Measurements from ENCODE around the gene CARD19. TPM values are rescaled to one million over a fixed set of nuclear protein-coding genes. Genes with fewer than 3 reads are reported as not detected.
A peak's percentile ranks its signal among the peaks of the same experiment; 100 is the strongest.

CARD19 gene
- total RNA-seq, 4 donors from 2014 or later: 23.7 to 71.4 (median 40.9) TPM

DNA sequence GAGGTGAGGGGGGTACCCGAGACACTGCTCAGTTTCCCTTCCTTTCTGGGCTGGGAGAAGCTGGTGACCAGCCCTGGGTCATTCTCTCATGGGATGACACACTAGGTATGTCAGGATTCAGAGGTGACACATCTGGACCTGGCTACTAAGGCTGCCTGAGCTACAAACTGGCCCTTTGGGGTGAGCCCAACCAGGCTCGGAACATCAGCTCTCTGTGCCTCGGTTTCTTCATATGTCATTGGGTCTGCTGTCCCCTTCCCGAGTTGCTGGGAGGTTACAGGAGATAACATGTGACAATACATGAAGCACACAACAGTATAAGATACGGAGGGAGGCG lies 11.8 kb downstream of the CARD19 start:
- Histone ChIP-seq H3K4me1 (no peaks in the 10 kb centered on the region), H3K27me3 (no peaks in the 10 kb centered on the region), H3K36me3 (no peaks in the 10 kb centered on the region), H3K4me3 (no peak overlapping the region), H3K9me3 (peaks cover 0 to 10% of the 10 kb centered on the region in 2 donors), H3K27ac (no peak overlapping the region)
- no peak for TF ChIP-seq POLR2A (IDR thresholded peaks at IDR 0.05)
- TF ChIP-seq, protein P1, sequence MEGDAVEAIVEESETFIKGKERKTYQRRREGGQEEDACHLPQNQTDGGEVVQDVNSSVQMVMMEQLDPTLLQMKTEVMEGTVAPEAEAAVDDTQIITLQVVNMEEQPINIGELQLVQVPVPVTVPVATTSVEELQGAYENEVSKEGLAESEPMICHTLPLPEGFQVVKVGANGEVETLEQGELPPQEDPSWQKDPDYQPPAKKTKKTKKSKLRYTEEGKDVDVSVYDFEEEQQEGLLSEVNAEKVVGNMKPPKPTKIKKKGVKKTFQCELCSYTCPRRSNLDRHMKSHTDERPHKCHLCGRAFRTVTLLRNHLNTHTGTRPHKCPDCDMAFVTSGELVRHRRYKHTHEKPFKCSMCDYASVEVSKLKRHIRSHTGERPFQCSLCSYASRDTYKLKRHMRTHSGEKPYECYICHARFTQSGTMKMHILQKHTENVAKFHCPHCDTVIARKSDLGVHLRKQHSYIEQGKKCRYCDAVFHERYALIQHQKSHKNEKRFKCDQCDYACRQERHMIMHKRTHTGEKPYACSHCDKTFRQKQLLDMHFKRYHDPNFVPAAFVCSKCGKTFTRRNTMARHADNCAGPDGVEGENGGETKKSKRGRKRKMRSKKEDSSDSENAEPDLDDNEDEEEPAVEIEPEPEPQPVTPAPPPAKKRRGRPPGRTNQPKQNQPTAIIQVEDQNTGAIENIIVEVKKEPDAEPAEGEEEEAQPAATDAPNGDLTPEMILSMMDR (IDR thresholded peaks at IDR 0.05): no peak
- peak; percentile 0 to 9 for DNase-seq
- intact Hi-C loops (cut with DNase I; ENCODE audit: low total_unique reads): no loop called here

DNA sequence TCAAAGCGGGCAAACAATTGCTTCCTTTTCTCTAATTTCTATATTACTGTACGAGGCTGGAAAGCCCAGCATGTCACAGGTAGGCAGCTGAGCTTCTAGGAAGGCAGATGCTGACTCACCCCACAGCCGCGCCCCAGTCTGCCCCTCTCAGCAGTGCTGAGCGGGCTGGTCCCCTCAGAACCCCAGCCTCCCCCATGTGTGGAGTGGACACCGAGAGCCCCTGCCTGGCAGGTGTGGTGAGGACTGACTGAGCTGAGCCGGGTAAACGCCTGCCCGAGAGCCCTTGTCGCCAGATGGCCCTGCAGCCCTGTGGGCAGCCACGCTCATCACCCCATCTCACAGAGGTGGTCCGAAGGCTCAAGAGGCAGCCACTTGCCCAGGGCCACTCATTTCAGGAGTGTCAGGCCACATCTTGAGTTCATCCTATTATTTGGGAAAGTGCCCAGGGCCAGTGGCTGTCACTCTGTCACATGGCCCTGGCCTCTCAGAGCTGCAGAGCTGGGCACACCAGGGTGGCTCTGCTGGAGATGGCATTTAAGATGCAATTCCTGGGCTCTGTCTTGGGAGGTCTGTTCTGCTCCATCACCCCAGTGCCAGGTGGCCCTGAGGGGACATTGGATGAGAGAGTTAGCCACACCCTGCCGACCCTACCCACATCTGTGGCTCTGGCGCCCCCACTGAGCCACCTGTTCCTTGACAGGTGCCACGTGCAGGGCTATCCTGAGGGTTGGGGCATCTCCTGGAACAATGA lies 12.4 kb downstream of the CARD19 start:
- H3K27ac ChIP-seq: no peak overlapping the region
- no peaks in the 10 kb centered on the region for H3K27me3 ChIP-seq
- H3K4me3 ChIP-seq: no peak overlapping the region
- DNase-seq: peak; percentile 15
- no peaks in the 10 kb centered on the region for H3K4me1 ChIP-seq
- intact Hi-C loops (cut with DNase I; ENCODE audit: low total_unique reads): no loop called here
- H3K36me3 ChIP-seq: no peaks in the 10 kb centered on the region
- peaks cover 0 to 10% of the 10 kb centered on the region in 2 donors for H3K9me3 ChIP-seq
- TF ChIP-seq, protein P1 (IDR thresholded peaks at IDR 0.05): no peak
- no peak for TF ChIP-seq POLR2A (IDR thresholded peaks at IDR 0.05)

DNA sequence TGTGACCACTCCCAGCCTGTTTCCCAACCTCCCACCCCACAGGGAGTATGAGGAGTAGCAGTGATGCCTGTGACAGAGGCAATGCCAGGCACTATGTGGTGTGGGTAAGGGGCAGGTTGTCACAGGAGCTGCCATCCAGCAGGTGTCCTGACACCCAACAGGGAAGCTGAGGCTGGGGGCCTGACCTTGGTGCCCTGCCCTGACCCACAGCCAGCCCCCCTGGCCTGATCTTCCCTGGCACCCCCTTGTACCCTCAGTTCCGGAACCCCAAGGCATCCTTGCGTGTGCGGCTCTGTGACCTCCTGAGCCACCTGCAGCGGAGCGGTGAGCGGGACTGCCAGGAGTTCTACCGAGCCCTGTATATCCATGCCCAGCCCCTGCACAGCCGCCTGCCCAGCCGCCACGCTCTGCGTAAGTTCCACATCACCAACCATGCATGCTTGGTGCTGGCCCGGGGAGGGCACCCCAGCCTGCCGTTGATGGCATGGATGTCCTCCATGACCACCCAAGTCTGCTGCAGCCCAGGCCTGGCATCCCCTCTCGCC lies 14.4 kb downstream of the CARD19 start:
- peak; percentile 13 to 14 for DNase-seq
- Histone ChIP-seq H3K9me3 (no peaks in the 10 kb centered on the region), H3K4me3 (no peak overlapping the region), H3K36me3 (no peaks in the 10 kb centered on the region), H3K27me3 (no peaks in the 10 kb centered on the region), H3K27ac (no peak overlapping the region), H3K4me1 (no peaks in the 10 kb centered on the region)
- TF ChIP-seq POLR2A (IDR thresholded peaks at IDR 0.05): no peak
- TF ChIP-seq, protein P1 (IDR thresholded peaks at IDR 0.05): no peak
- intact Hi-C loops (cut with DNase I; ENCODE audit: low total_unique reads): no loop called here

DNA sequence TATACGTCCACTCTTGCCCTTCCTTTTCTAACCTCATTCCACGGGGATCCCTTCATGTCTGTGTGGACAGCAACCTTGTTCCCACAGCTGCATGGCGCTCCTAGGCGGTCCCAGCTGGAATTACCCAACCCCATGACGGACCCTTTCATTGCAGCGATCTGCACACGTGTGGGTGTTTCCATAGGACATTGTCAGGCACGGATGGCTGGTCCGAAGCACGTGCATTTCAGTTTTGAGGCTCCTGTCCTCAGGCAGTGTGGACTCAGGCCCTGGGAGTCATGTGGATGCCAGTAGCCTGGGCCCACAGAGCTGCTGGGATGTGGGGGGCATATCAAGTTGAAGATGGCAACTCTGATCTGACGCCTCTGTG lies 15.0 kb downstream of the CARD19 start:
- TF ChIP-seq, protein P1 (IDR thresholded peaks at IDR 0.05): no peak
- no peak for TF ChIP-seq POLR2A (IDR thresholded peaks at IDR 0.05)

DNA sequence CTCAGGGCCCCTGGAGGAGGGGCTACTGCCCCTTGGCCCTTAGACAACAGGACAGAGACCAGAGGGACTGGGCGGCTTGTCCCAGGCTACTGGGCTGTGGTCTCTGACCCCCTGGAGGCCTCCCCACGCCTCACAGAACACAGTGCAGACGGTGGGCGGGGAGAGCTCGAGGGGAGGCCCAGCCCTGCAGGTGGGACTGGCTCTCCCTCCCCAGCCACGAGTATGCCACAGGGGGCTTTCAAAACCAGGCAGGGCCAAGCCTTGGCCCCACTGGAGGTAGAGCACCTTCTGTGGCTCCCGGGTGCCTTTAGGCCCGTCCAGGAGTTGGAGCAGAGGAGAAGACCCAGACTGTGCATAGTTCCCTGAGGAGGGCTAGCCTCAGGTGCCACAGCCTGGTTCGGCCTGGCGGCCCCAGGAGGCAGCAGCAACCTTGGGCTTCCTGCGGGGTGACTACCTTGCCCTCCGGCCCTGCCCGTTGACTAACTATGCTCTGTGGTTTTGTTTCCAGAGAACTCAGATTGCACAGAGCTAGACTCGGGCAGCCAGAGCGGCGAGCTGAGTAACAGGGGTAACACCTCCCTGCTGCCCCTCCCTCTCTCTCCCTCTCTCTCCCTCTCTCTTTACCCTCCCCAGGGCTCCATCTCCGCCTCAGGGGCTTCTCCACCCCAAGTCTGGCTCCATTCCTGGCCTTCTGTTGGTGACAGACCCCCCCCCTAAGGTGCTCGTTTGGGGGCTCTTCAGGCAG lies 15.5 kb downstream of the CARD19 start:
- Histone ChIP-seq H3K27me3 (no peaks in the 10 kb centered on the region), H3K27ac (no peak overlapping the region), H3K4me3 (no peak overlapping the region), H3K36me3 (no peaks in the 10 kb centered on the region), H3K9me3 (no peaks in the 10 kb centered on the region), H3K4me1 (no peaks in the 10 kb centered on the region)
- no peak for TF ChIP-seq POLR2A (IDR thresholded peaks at IDR 0.05)
- TF ChIP-seq, protein P1 (IDR thresholded peaks at IDR 0.05): no peak
- intact Hi-C loops (cut with DNase I; ENCODE audit: low total_unique reads): no loop called here
- DNase-seq: peak; percentile 12

More for the DNA sequence above, 15.0 kb downstream of the CARD19 start:
- H3K27ac ChIP-seq: no peak overlapping the region
- intact Hi-C loops (cut with DNase I; ENCODE audit: low total_unique reads): no loop called here
- no peaks in the 10 kb centered on the region for H3K27me3 ChIP-seq
- no peaks in the 10 kb centered on the region for H3K4me1 ChIP-seq
- DNase-seq: peak; percentile 8 to 10
- H3K4me3 ChIP-seq: no peak overlapping the region
- H3K9me3 ChIP-seq: no peaks in the 10 kb centered on the region
- no peaks in the 10 kb centered on the region for H3K36me3 ChIP-seq
